ENCODE measurements around the gene SLC44A1.
A peak's percentile ranks its signal among the peaks of the same experiment; 100 is the strongest.

The SLC44A1 gene

GRCh38 chr9:105392531-105392930 lies 148.1 kb downstream of the SLC44A1 start:
- no peak for DNase-seq (ENCODE audit: low read depth in 2 of 2)

GRCh38 chr9:105393576-105394344 lies 149.3 kb downstream of the SLC44A1 start:
- DNase-seq (ENCODE audit: low read depth in 2 of 2): no peak

GRCh38 chr9:105396441-105396840 lies 152.0 kb downstream of the SLC44A1 start:
- DNase-seq (ENCODE audit: low read depth in 2 of 2): no peak

- DNase-seq (ENCODE audit: low read depth in 2 of 2): no peak
These were observed 152.4 kb downstream of the SLC44A1 start for GRCh38 chr9:105396901-105397300.

GRCh38 chr9:105399117-105399516 lies 154.7 kb downstream of the SLC44A1 start:
- DNase-seq (ENCODE audit: low read depth in 2 of 2): no peak

- DNase-seq (ENCODE audit: low read depth in 2 of 2): no peak
These were observed 157.2 kb downstream of the SLC44A1 start for GRCh38 chr9:105401651-105402050.

- DNase-seq (ENCODE audit: low read depth in 2 of 2): no peak
These were observed 159.2 kb downstream of the SLC44A1 start for GRCh38 chr9:105403552-105404248.

- peak in 1 of 2 donors; percentile 11 for DNase-seq (ENCODE audit: low read depth in 2 of 2)
These were observed 161.2 kb downstream of the SLC44A1 start for GRCh38 chr9:105405514-105406131.

- no peak for DNase-seq (ENCODE audit: low read depth in 2 of 2)
These were observed 161.9 kb downstream of the SLC44A1 start for GRCh38 chr9:105406369-105406768.

- no peak for DNase-seq (ENCODE audit: low read depth in 2 of 2)
These were observed 169.1 kb downstream of the SLC44A1 start for GRCh38 chr9:105413525-105413924.

GRCh38 chr9:105414947-105415661 lies 170.7 kb downstream of the SLC44A1 start:
- DNase-seq (ENCODE audit: low read depth in 2 of 2): peak in 1 of 2 donors; percentile 24

GRCh38 chr9:105415662-105415980 lies 171.2 kb downstream of the SLC44A1 start:
- no peak for DNase-seq (ENCODE audit: low read depth in 2 of 2)

GRCh38 chr9:105416840-105417239 lies 172.4 kb downstream of the SLC44A1 start:
- no peak for DNase-seq (ENCODE audit: low read depth in 2 of 2)

GRCh38 chr9:105418588-105419500 lies 174.4 kb downstream of the SLC44A1 start:
- no peak for DNase-seq (ENCODE audit: low read depth in 2 of 2)

- no peak for DNase-seq (ENCODE audit: low read depth in 2 of 2)
These were observed 175.6 kb downstream of the SLC44A1 start for GRCh38 chr9:105419816-105420597.

- DNase-seq (ENCODE audit: low read depth in 2 of 2): no peak
These were observed 176.7 kb downstream of the SLC44A1 start for GRCh38 chr9:105421154-105421553.

GRCh38 chr9:105421864-105422263 lies 177.4 kb downstream of the SLC44A1 start:
- no peak for DNase-seq (ENCODE audit: low read depth in 2 of 2)

- no peak for DNase-seq (ENCODE audit: low read depth in 2 of 2)
These were observed 181.5 kb downstream of the SLC44A1 start for GRCh38 chr9:105425816-105426433.

- no peak for DNase-seq (ENCODE audit: low read depth in 2 of 2)
These were observed 182.2 kb downstream of the SLC44A1 start for GRCh38 chr9:105426657-105427056.
